Body of pancreas (tissue), 4 donors: ENCODE data around the gene OSTM1.

Source experiments
- CTCF ChIP-seq, 7 experiments: fragments of 450-650 bp in 4 of 7; fragments of 200-600 bp in 3 of 7; sonication (generic) in 3 of 7; IDR thresholded peaks; one replicate each; pipeline ENCODE4 v1.5.1; 2016 to 2019; ENCODE audit warnings: antibody characterized with exemption in 7 of 7
- POLR2A ChIP-seq, 3 donors: fragments of 450-650 bp; IDR thresholded peaks; one replicate each; pipeline ENCODE4 v1.6.1; 2016; ENCODE audit warnings: antibody characterized with exemption in 3 of 3, mild to moderate bottlenecking in 2 of 3

GRCh38 chr6:108091288-108091687 is 16.7 kb upstream of the OSTM1 start:
- TF ChIP-seq CTCF (IDR thresholded peaks at IDR 0.05) = no peak
- TF ChIP-seq POLR2A (IDR thresholded peaks at IDR 0.05) = no peak
